Activated CD8-positive, alpha-beta T cell treated with anti-CD3 and anti-CD28 coated beads, Interleukin-2, amount 10 ng/mL, durations not matched to agents 7 days and 5 days (primary cell): ENCODE data around the gene SCGB2A2. TPM values are rescaled to one million over a fixed set of nuclear protein-coding genes. Genes with fewer than 3 reads are reported as not detected.

ENCODE experiments used
- ATAC-seq: fragments of 150-1000 bp; cut with Tn5 transposase; one replicate; pipeline ENCODE4 v1.10.0; 2021; ENCODE audit warnings: moderate library complexity
- CTCF ChIA-PET: fragments of 350-600 bp; sonication (Branson Sonifier 250); formaldehyde crosslinking; loops from one replicate; lab custom pipeline; 2021; ENCODE audit warnings: antibody characterized with exemption; lab: Charles Lee
- POLR2A ChIA-PET: fragments of 350-600 bp; sonication (Branson Sonifier 250); formaldehyde crosslinking; loops from one replicate; lab custom pipeline; 2021; ENCODE audit warnings: antibody characterized with exemption; lab: Charles Lee
- DNase-seq: peaks from one replicate; pipeline ENCODE4 v3.0.0-alpha.2; 2020
- H3K27ac Mint-ChIP-seq: one replicate; pipeline ENCODE4 v1.8.0; 2021; ENCODE audit warnings: mild to moderate bottlenecking, mixed read lengths
- H3K27me3 Mint-ChIP-seq: one replicate; pipeline ENCODE4 v1.8.0; 2021; ENCODE audit warnings: low read depth, mixed read lengths
- H3K36me3 Mint-ChIP-seq: one replicate; pipeline ENCODE4 v1.8.0; 2021; ENCODE audit warnings: low read depth, mixed read lengths
- H3K4me1 Mint-ChIP-seq: one replicate; pipeline ENCODE4 v1.8.0; 2021; ENCODE audit warnings: low read depth, mixed read lengths
- H3K4me3 Mint-ChIP-seq: one replicate; pipeline ENCODE4 v1.8.0; 2021; ENCODE audit warnings: mild to moderate bottlenecking, mixed read lengths
- H3K9me3 Mint-ChIP-seq: one replicate; pipeline ENCODE4 v1.8.0; 2022; ENCODE audit warnings: mixed read lengths; ENCODE audit not compliant: insufficient read depth
- total RNA-seq, 2 experiments: library from RNA; stranded (reverse); gene quantifications; one replicate each; pipeline ENCODE4 v1.2.3, GENCODE V29; 2021

Gene SCGB2A2
- total RNA-seq, 2 experiments from 2014 or later: not detected

DNA sequence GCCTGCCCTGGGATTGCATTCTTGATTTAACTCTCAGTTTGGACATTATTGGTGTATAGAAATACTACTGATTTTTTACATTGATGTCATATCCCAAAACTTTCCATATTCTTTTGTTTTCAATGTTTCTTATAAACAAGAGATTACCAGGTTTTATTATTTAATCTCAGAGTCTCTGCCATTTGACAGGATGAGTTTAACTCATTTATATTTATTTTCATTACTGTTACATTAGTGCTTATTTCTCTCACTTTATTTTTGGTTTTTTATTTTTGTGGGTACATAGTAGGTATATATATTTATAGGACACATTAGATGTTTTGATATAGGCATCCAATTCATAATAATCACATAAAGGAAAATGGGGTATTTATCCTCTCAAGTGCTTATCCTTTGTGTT, 38.0 kb downstream of the SCGB2A2 start:
- ChIA-PET POLR2A (no interaction called here), CTCF (no interaction called here)
- DNase-seq: no peak
- Mint-ChIP-seq H3K36me3 (no peaks in the 10 kb centered on the region), H3K9me3 (no peaks in the 10 kb centered on the region), H3K27ac (no peak overlapping the region), H3K4me3 (no peak overlapping the region), H3K4me1 (peaks cover 15% of the 10 kb centered on the region), H3K27me3 (peaks cover 29% of the 10 kb centered on the region)
- ATAC-seq: no peak

DNA sequence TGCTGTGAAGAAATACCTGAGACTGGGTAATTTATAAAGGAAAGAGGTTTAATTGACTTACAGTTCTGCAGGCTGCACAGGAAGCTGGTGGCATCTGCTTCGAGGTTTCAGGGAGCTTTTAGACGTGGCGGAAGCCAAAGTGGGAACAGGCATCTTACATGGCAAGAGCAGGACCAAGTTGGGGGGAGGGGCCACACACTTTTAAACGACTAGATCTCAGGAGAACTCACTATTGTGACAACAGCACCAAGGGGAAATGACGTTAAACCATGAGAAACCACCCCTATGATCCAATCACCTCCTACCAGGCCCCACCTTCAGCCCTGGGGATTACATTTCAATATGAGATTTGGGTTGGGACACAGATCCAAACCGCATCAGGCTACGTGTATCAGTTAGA, 40.0 kb downstream of the SCGB2A2 start:
- ATAC-seq: no peak
- Mint-ChIP-seq H3K4me1 (peaks cover 15% of the 10 kb centered on the region), H3K27me3 (peaks cover 31% of the 10 kb centered on the region), H3K4me3 (no peak overlapping the region), H3K36me3 (no peaks in the 10 kb centered on the region), H3K27ac (no peak overlapping the region), H3K9me3 (no peaks in the 10 kb centered on the region)
- CTCF ChIA-PET: interaction anchor here (1.1 to 2.0 kb wide), 5 partner anchors 29 to 186 kb away, joined by 3 to 27 read pairs (median 3); partner anchors contain the start of gene INCENP
- no peak for DNase-seq
- POLR2A ChIA-PET: no interaction called here

DNA sequence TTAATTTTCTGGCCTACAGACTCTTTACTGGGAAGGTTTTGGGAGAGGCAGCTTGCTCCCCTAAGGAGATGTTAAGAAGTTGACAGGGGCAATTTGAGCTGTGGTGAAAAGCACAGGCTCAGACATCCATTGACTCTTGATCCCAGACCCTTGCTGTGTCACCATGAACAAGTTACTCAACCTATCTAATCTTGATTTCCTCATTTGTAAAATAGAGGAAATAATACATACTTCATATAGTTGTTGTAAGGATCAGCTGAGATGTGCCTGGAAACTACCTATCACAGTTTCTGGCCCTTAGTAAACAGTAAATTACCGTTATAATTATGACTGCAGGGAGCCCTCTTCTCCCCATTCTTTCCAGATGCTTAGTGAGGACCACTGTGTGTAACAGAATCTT, 45.5 kb downstream of the SCGB2A2 start:
- CTCF ChIA-PET: no interaction called here
- Mint-ChIP-seq H3K27ac (no peak overlapping the region), H3K4me1 (peaks cover 12% of the 10 kb centered on the region)

DNA sequence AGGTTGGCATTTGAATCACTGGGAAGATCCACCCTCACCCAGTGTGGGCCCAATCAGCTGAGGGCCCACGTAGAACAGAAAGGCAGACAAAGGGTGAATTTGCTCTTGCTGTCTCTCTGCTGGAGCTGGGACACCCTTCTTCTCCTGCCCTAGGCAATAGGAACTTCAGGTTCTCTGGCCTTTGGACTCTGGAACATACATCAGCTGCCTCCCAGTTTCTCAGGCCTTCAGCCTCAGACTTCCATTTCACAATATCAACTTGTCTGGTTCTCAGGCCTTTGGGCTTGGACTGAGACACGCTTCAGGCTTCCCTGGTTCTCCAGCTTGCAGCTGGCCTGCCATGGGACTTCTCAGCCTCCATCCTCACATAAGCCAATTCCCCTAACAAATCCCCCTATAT, 52.6 kb downstream of the SCGB2A2 start:
- Mint-ChIP-seq H3K4me1 (no peaks in the 10 kb centered on the region), H3K36me3 (no peaks in the 10 kb centered on the region), H3K27ac (no peak overlapping the region), H3K9me3 (no peaks in the 10 kb centered on the region), H3K4me3 (no peak overlapping the region), H3K27me3 (peaks cover 5% of the 10 kb centered on the region)
- POLR2A ChIA-PET: no interaction called here
- DNase-seq (no peak), ATAC-seq (no peak)
- CTCF ChIA-PET: interaction anchor here (1.0 to 3.5 kb wide), 8 partner anchors 9 to 168 kb away, joined by 3 to 17 read pairs (median 6); no protein-coding TSS in a partner anchor

More for the DNA sequence above, 45.5 kb downstream of the SCGB2A2 start:
- H3K36me3 Mint-ChIP-seq: no peaks in the 10 kb centered on the region
- H3K9me3 Mint-ChIP-seq: no peaks in the 10 kb centered on the region
- DNase-seq (no peak), ATAC-seq (no peak)
- peaks cover 16% of the 10 kb centered on the region for H3K27me3 Mint-ChIP-seq
- H3K4me3 Mint-ChIP-seq: no peak overlapping the region
- POLR2A ChIA-PET: no interaction called here

Other genes starting within 250 kb of the SCGB2A2 start
- gene INCENP, start 146.1 kb upstream of the SCGB2A2 start, total RNA-seq: 100 to 1,000 TPM; 195 to 211 TPM
- gene SCGB1D1, start 79.9 kb upstream of the SCGB2A2 start, total RNA-seq: not detected
- not detected for gene SCGB2A1, start 61.5 kb upstream of the SCGB2A2 start, total RNA-seq
- gene SCGB1D2, start 27.9 kb upstream of the SCGB2A2 start, total RNA-seq: not detected
- gene SCGB1D4, start 28.9 kb downstream of the SCGB2A2 start, total RNA-seq: not detected
- 10 to 100 TPM; 11.5 to 12.4 TPM for gene ASRGL1, start 67.3 kb downstream of the SCGB2A2 start, total RNA-seq
- not detected for gene SCGB1A1, start 148.9 kb downstream of the SCGB2A2 start, total RNA-seq